ENCODE measurements around the gene SPI1.

Gene SPI1

GRCh38 chr11:47366020-47366490 is 12.3 kb downstream of the SPI1 start:
- TF ChIP-seq RAD21 (IDR thresholded peaks at IDR 0.05; ENCODE audit: low read depth) (no peak), YY1 (IDR thresholded peaks at IDR 0.05; ENCODE audit: low read depth) (no peak), NFIC (IDR thresholded peaks at IDR 0.05) (no peak), REST (IDR thresholded peaks at IDR 0.05; ENCODE audit: low read depth) (no peak), TEAD4 (IDR thresholded peaks at IDR 0.05) (no peak), USF1 (IDR thresholded peaks at IDR 0.05) (no peak), CEBPB (IDR thresholded peaks at IDR 0.05) (no peak), TCF12 (IDR thresholded peaks at IDR 0.05; ENCODE audit: low read depth) (no peak), ZBTB7A (IDR thresholded peaks at IDR 0.05; ENCODE audit: low read depth) (no peak), TAF1 (IDR thresholded peaks at IDR 0.05; ENCODE audit: low read depth) (no peak), CREB1 (IDR thresholded peaks at IDR 0.05; ENCODE audit: low read depth) (no peak), FOXM1 (IDR thresholded peaks at IDR 0.05; ENCODE audit: borderline replicate concordance, low read depth) (no peak), EGR1 (IDR thresholded peaks at IDR 0.05) (no peak), EP300 (IDR thresholded peaks at IDR 0.05; ENCODE audit: borderline replicate concordance) (no peak), MAX (IDR thresholded peaks at IDR 0.05) (no peak)

DNA sequence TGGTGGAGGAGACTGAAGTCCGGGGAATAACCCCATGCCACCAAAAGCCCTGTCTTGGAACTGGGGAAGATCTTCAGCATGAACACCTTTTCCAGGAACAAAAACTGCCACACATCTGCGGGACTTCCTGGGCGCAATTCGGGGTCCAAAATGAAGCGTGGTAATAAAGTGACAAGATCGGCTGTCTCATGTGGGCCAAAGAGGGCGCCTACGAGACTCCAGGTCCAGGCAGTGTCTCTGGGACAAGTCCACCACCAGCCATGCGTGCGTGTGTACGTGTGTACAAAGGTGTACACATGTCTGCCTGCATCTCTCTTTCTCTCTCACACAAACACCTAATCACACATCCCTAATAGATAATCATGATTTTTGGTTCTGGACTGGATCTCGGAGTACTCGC is 16.9 kb downstream of the SPI1 start:
- no peak for TF ChIP-seq ZBTB7A (IDR thresholded peaks at IDR 0.05; ENCODE audit: low read depth)
- no peak for TF ChIP-seq NFIC (IDR thresholded peaks at IDR 0.05)
- no peak for TF ChIP-seq USF1 (IDR thresholded peaks at IDR 0.05)
- TF ChIP-seq CREB1 (IDR thresholded peaks at IDR 0.05; ENCODE audit: low read depth): no peak
- no peak for TF ChIP-seq EGR1 (IDR thresholded peaks at IDR 0.05)
- no peak for TF ChIP-seq FOXM1 (IDR thresholded peaks at IDR 0.05; ENCODE audit: borderline replicate concordance, low read depth)
- no peak for TF ChIP-seq TCF12 (IDR thresholded peaks at IDR 0.05; ENCODE audit: low read depth)
- no peak for TF ChIP-seq RAD21 (IDR thresholded peaks at IDR 0.05; ENCODE audit: low read depth)
- no peak for TF ChIP-seq EP300 (IDR thresholded peaks at IDR 0.05; ENCODE audit: borderline replicate concordance)
- TF ChIP-seq YY1 (IDR thresholded peaks at IDR 0.05; ENCODE audit: low read depth): no peak
- no peak for TF ChIP-seq TEAD4 (IDR thresholded peaks at IDR 0.05)
- TF ChIP-seq TAF1 (IDR thresholded peaks at IDR 0.05; ENCODE audit: low read depth): no peak
- no peak for TF ChIP-seq CEBPB (IDR thresholded peaks at IDR 0.05)
- no peak for TF ChIP-seq MAX (IDR thresholded peaks at IDR 0.05)
- TF ChIP-seq REST (IDR thresholded peaks at IDR 0.05; ENCODE audit: low read depth): no peak

DNA sequence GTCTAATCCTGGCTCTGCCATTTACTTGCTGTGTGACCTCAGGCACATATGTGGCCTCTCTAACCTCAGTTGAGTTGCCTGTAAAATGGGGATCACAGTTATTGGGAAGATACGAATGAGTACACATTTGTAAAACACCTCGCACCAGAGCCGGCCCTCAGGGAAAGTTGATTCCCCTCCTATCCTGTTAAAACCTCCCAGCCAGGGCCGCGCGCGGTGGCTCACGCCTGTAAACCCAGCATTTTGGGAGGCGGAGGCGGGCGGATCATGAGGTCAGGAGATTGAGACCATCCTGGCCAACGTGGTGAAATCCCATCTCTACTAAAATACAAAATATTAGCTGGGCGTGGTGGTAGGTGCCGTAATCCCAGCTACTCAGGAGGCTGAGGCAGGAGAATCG is 18.0 kb downstream of the SPI1 start:
- TF ChIP-seq FOXM1 (IDR thresholded peaks at IDR 0.05; ENCODE audit: borderline replicate concordance, low read depth): no peak
- TF ChIP-seq REST (IDR thresholded peaks at IDR 0.05; ENCODE audit: low read depth): no peak
- no peak for TF ChIP-seq EP300 (IDR thresholded peaks at IDR 0.05; ENCODE audit: borderline replicate concordance)
- TF ChIP-seq NFIC (IDR thresholded peaks at IDR 0.05): no peak

DNA sequence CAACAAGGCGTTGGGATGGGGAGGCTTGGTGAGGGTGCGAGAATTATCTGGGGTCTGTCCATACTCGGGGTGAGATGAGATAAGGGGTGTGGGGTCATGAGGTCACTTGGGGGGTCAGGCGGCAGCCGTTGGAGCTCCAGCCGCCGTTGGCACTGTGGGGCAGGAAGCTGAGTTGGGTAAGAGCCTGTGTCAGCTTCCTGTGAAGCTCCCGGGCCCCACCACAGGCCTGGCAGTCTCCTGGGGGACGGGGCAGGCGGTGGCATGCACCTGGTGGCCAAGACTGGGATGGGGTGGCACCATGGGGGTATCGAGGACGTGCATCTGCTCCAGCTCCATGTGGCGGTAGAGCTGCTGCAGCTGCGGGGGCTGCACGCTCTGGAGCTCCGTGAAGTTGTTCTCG is 18.8 kb downstream of the SPI1 start:
- no peak for TF ChIP-seq EGR1 (IDR thresholded peaks at IDR 0.05)
- no peak for TF ChIP-seq TCF12 (IDR thresholded peaks at IDR 0.05; ENCODE audit: low read depth)
- no peak for TF ChIP-seq TEAD4 (IDR thresholded peaks at IDR 0.05)
- no peak for TF ChIP-seq CREB1 (IDR thresholded peaks at IDR 0.05; ENCODE audit: low read depth)
- TF ChIP-seq EP300 (IDR thresholded peaks at IDR 0.05; ENCODE audit: borderline replicate concordance): no peak
- TF ChIP-seq FOXM1 (IDR thresholded peaks at IDR 0.05; ENCODE audit: borderline replicate concordance, low read depth): no peak
- TF ChIP-seq ZBTB7A (IDR thresholded peaks at IDR 0.05; ENCODE audit: low read depth): no peak
- TF ChIP-seq CEBPB (IDR thresholded peaks at IDR 0.05): no peak
- no peak for TF ChIP-seq NFIC (IDR thresholded peaks at IDR 0.05)
- TF ChIP-seq MAX (IDR thresholded peaks at IDR 0.05): no peak
- no peak for TF ChIP-seq USF1 (IDR thresholded peaks at IDR 0.05)
- no peak for TF ChIP-seq REST (IDR thresholded peaks at IDR 0.05; ENCODE audit: low read depth)
- TF ChIP-seq RAD21 (IDR thresholded peaks at IDR 0.05; ENCODE audit: low read depth): no peak
- no peak for TF ChIP-seq TAF1 (IDR thresholded peaks at IDR 0.05; ENCODE audit: low read depth)
- TF ChIP-seq YY1 (IDR thresholded peaks at IDR 0.05; ENCODE audit: low read depth): no peak

Data from Ishikawa (cell line).